HEK293 (cell line): ENCODE data around the gene MPC1L.

ENCODE experiments used
- BCL11B ChIP-seq: fragments of 450-650 bp; formaldehyde crosslinking; IDR thresholded peaks from 2 replicates; pipeline ENCODE4 v1.5.1; 2016; ENCODE audit warnings: low read depth, missing biosample characterization, missing genetic modification characterization
- GLIS2 ChIP-seq: fragments of 450-650 bp; formaldehyde crosslinking; IDR thresholded peaks from 2 replicates; pipeline ENCODE4 v1.5.1; 2016; ENCODE audit warnings: missing biosample characterization, missing genetic modification characterization
- HIC1 ChIP-seq: fragments of 450-650 bp; formaldehyde crosslinking; IDR thresholded peaks from 2 replicates; pipeline ENCODE4 v1.5.1; 2016; ENCODE audit warnings: missing biosample characterization, missing genetic modification characterization
- HOXD13 ChIP-seq: sonication (generic); formaldehyde crosslinking; IDR thresholded peaks from 2 replicates; pipeline ENCODE4 v1.8.0; 2022; ENCODE audit warnings: missing genetic modification reagents, borderline replicate concordance
- KLF7 ChIP-seq: fragments of 450-650 bp; formaldehyde crosslinking; IDR thresholded peaks from 2 replicates; pipeline ENCODE4 v1.5.1; 2016; ENCODE audit warnings: missing biosample characterization, missing genetic modification characterization, borderline replicate concordance
- PATZ1 ChIP-seq: fragments of 450-650 bp; formaldehyde crosslinking; IDR thresholded peaks from 2 replicates; pipeline ENCODE4 v1.5.1; 2016; ENCODE audit warnings: missing biosample characterization, missing genetic modification characterization
- PRDM1 ChIP-seq: fragments of 450-650 bp; formaldehyde crosslinking; IDR thresholded peaks from 2 replicates; pipeline ENCODE4; 2016; ENCODE audit warnings: missing biosample characterization, missing genetic modification characterization
- SP2 ChIP-seq: fragments of 450-650 bp; formaldehyde crosslinking; IDR thresholded peaks from 2 replicates; pipeline ENCODE4 v1.5.1; 2016; ENCODE audit warnings: missing biosample characterization, missing genetic modification characterization
- SP3 ChIP-seq: fragments of 450-650 bp; formaldehyde crosslinking; IDR thresholded peaks from 2 replicates; pipeline ENCODE4 v1.5.1; 2016; ENCODE audit warnings: missing biosample characterization, missing genetic modification characterization
- SP7 ChIP-seq: fragments of 450-650 bp; formaldehyde crosslinking; IDR thresholded peaks from 2 replicates; pipeline ENCODE4 v1.5.1; 2016; ENCODE audit warnings: missing biosample characterization, missing genetic modification characterization
- ZBTB11 ChIP-seq: fragments of 450-650 bp; formaldehyde crosslinking; conservative IDR thresholded peaks from 2 replicates; pipeline ENCODE4 v1.5.1; 2016; ENCODE audit warnings: low read depth, missing biosample characterization, missing genetic modification characterization
- ZEB2 ChIP-seq: fragments of 450-650 bp; formaldehyde crosslinking; IDR thresholded peaks from 2 replicates; pipeline ENCODE4 v1.5.1; 2016; ENCODE audit warnings: missing biosample characterization, missing genetic modification characterization
- ZNF140 ChIP-seq: fragments of 450-650 bp; formaldehyde crosslinking; IDR thresholded peaks from 2 replicates; pipeline ENCODE4 v1.5.1; 2016; ENCODE audit warnings: missing biosample characterization, missing genetic modification characterization
- ZNF24 ChIP-seq: fragments of 450-650 bp; formaldehyde crosslinking; IDR thresholded peaks from 2 replicates; pipeline ENCODE4 v1.5.1; 2016; ENCODE audit warnings: missing biosample characterization, missing genetic modification characterization
- ZNF274 ChIP-seq, 2 experiments: fragments of 200-500 bp in 1 of 2; fragments of 450-650 bp in 1 of 2; sonication (Bioruptor generic) in 1 of 2; formaldehyde crosslinking in 1 of 2; IDR thresholded peaks; 2 replicates each; pipeline versions ENCODE4 v1.5.1 to v1.6.1; 2014 to 2016; ENCODE audit warnings: borderline replicate concordance in 1 of 2, inconsistent platforms in 1 of 2, low read length in 1 of 2, missing biosample characterization in 1 of 2, missing genetic modification characterization in 1 of 2
- ZNF335 ChIP-seq: fragments of 450-650 bp; formaldehyde crosslinking; conservative IDR thresholded peaks from 2 replicates; pipeline ENCODE4 v1.5.1; 2016; ENCODE audit warnings: missing biosample characterization, missing genetic modification characterization
- ZNF398 ChIP-seq: fragments of 450-650 bp; formaldehyde crosslinking; IDR thresholded peaks from 2 replicates; pipeline ENCODE4 v1.5.1; 2017; ENCODE audit warnings: missing biosample characterization, missing genetic modification characterization
- ZNF488 ChIP-seq: fragments of 450-650 bp; formaldehyde crosslinking; IDR thresholded peaks from 2 replicates; pipeline ENCODE4 v1.5.1; 2016; ENCODE audit warnings: missing biosample characterization, missing genetic modification characterization
- ZNF596 ChIP-seq: fragments of 450-650 bp; IDR thresholded peaks from 2 replicates; pipeline ENCODE4 v1.5.0; 2018; ENCODE audit warnings: missing biosample characterization, mild to moderate bottlenecking, missing genetic modification characterization, moderate library complexity
- ZNF600 ChIP-seq: fragments of 450-650 bp; formaldehyde crosslinking; IDR thresholded peaks from 2 replicates; pipeline ENCODE4 v1.5.1; 2016; ENCODE audit warnings: missing biosample characterization, missing genetic modification characterization
- ZNF837 ChIP-seq: fragments of 450-650 bp; formaldehyde crosslinking; IDR thresholded peaks from 2 replicates; pipeline ENCODE4 v1.5.1; 2016; ENCODE audit warnings: missing biosample characterization, missing genetic modification characterization
- ZXDB ChIP-seq: fragments of 450-650 bp; formaldehyde crosslinking; IDR thresholded peaks from 2 replicates; pipeline ENCODE4 v1.5.1; 2016; ENCODE audit warnings: missing biosample characterization, missing genetic modification characterization

MPC1L gene

GRCh38 chrX:40580537-40581335, 42.5 kb upstream of the MPC1L start, which contains the start of gene ATP6AP2 (continued):
- TF ChIP-seq PATZ1 (tag by site-specific recombination): peak; percentile 61
- peak; percentile 72; the same call in 1 of the 2 replicates for TF ChIP-seq BCL11B
- TF ChIP-seq SP7 (tag by site-specific recombination): 0 out of 2 replicates have a peak, but pooled peaks have one; percentile 37
- TF ChIP-seq HOXD13 (CRISPR knock-in tag): no peak
- TF ChIP-seq ZBTB11: peak; percentile 78
- TF ChIP-seq ZNF335: peak; percentile 75
- no peak for TF ChIP-seq ZNF274 (IDR thresholded peaks at IDR 0.05; ENCODE audit: low read length)
- no peak for TF ChIP-seq ZNF274 (tag by site-specific recombination; IDR thresholded peaks at IDR 0.05; ENCODE audit: borderline replicate concordance)
- peak; percentile 15; the same call in 1 of the 2 replicates for TF ChIP-seq ZNF140 (tag by site-specific recombination)
- TF ChIP-seq ZNF600 (tag by site-specific recombination): 0 out of 2 replicates have a peak, but pooled peaks have one; percentile 35
- no peak; the same call in 1 of the 2 replicates for TF ChIP-seq ZEB2 (tag by site-specific recombination)
- no peak for TF ChIP-seq HIC1 (tag by site-specific recombination)
- TF ChIP-seq ZNF837 (tag by site-specific recombination): no peak
- TF ChIP-seq SP2 (tag by site-specific recombination): peak; percentile 99
- TF ChIP-seq PRDM1: no peak
- TF ChIP-seq ZNF488: no peak
- TF ChIP-seq ZNF398: no peak
- TF ChIP-seq GLIS2 (tag by site-specific recombination): peak; percentile 56; the same call in 1 of the 2 replicates
- no peak for TF ChIP-seq KLF7
- peak; percentile 53; the same call in 1 of the 2 replicates for TF ChIP-seq ZXDB (tag by site-specific recombination)
- TF ChIP-seq ZNF24: 0 out of 2 replicates have a peak, but pooled peaks have one; percentile 45
- 0 out of 2 replicates have a peak, but pooled peaks have one; percentile 18 for TF ChIP-seq ZNF596 (tag by site-specific recombination)
- TF ChIP-seq SP3 (tag by site-specific recombination): peak; percentile 95
